Measurements from ENCODE around the gene CFHR1.

CFHR1 gene

GRCh38 chr1:196877964-196878363 lies 58.4 kb downstream of the CFHR1 start:
- peak; percentile 4 for DNase-seq (ENCODE audit: low read depth)

Data from fibroblast of gingiva (primary cell).